Mucosa of rectum (tissue), 2 donors: ENCODE data around the gene ANO1.

Experiments used
- H3K27ac ChIP-seq, 2 donors: one replicate each; pipeline ENCODE4 v1.7.0; 2013; ENCODE audit warnings: inconsistent platforms in 2 of 2, low read depth in 2 of 2, low read length in 2 of 2
- H3K27me3 ChIP-seq, 2 donors: one replicate each; pipeline ENCODE4 v1.7.0; 2013; ENCODE audit warnings: low read length in 2 of 2; ENCODE audit not compliant: control insufficient read depth in 2 of 2, insufficient read depth in 2 of 2
- H3K36me3 ChIP-seq, 2 donors: one replicate each; pipeline ENCODE4 v1.7.0; 2013; ENCODE audit warnings: low read length in 2 of 2; ENCODE audit not compliant: control insufficient read depth in 2 of 2, insufficient read depth in 2 of 2
- H3K4me1 ChIP-seq, 2 donors: one replicate each; pipeline ENCODE4 v1.7.0; 2013; ENCODE audit warnings: low read length in 2 of 2, mild to moderate bottlenecking in 1 of 2; ENCODE audit not compliant: control insufficient read depth in 2 of 2, insufficient read depth in 2 of 2
- H3K4me3 ChIP-seq, 2 donors: one replicate each; pipeline ENCODE4 v1.7.0; 2013; ENCODE audit warnings: low read length in 2 of 2
- H3K9ac ChIP-seq, 2 donors: one replicate each; pipeline ENCODE4 v1.7.0; 2013; ENCODE audit warnings: low read length in 2 of 2, low read depth in 1 of 2, mild to moderate bottlenecking in 1 of 2
- H3K9me3 ChIP-seq, 2 donors: one replicate each; pipeline ENCODE4 v1.7.0; 2013; ENCODE audit warnings: low read length in 2 of 2; ENCODE audit not compliant: control insufficient read depth in 2 of 2
- donor health status: healthy.
- donor health status: Normal muscosa, but diverticular disease.

The ANO1 gene

GRCh38 chr11:70170596-70171210, 92.6 kb downstream of the ANO1 start:
- Histone ChIP-seq H3K36me3 (peaks cover 0 to 4% of the 10 kb centered on the region in 2 donors), H3K4me3 (no peak overlapping the region), H3K9me3 (no peaks in the 10 kb centered on the region), H3K9ac (no peak overlapping the region), H3K27ac (no peak overlapping the region), H3K4me1 (no peaks in the 10 kb centered on the region), H3K27me3 (no peaks in the 10 kb centered on the region)

GRCh38 chr11:70173018-70173417, 94.9 kb downstream of the ANO1 start:
- no peak overlapping the region for H3K27ac ChIP-seq
- peaks cover 0 to under 1% of the 10 kb centered on the region in 2 donors for H3K36me3 ChIP-seq
- no peaks in the 10 kb centered on the region for H3K27me3 ChIP-seq

GRCh38 chr11:70174547-70175235, 96.6 kb downstream of the ANO1 start:
- Histone ChIP-seq H3K9me3 (no peaks in the 10 kb centered on the region), H3K36me3 (no peaks in the 10 kb centered on the region), H3K4me3 (no peak overlapping the region), H3K4me1 (no peaks in the 10 kb centered on the region), H3K27me3 (no peaks in the 10 kb centered on the region), H3K9ac (no peak overlapping the region), H3K27ac (no peak overlapping the region)

More at GRCh38 chr11:70173018-70173417, 94.9 kb downstream of the ANO1 start:
- no peaks in the 10 kb centered on the region for H3K4me1 ChIP-seq
- H3K9me3 ChIP-seq = no peaks in the 10 kb centered on the region
- no peak overlapping the region for H3K9ac ChIP-seq
- H3K4me3 ChIP-seq = no peak overlapping the region

- Histone ChIP-seq H3K4me1 (no peaks in the 10 kb centered on the region), H3K36me3 (no peaks in the 10 kb centered on the region), H3K4me3 (no peak overlapping the region), H3K9ac (no peak overlapping the region), H3K9me3 (no peaks in the 10 kb centered on the region), H3K27ac (no peak overlapping the region), H3K27me3 (no peaks in the 10 kb centered on the region)
These were observed 97.2 kb downstream of the ANO1 start for GRCh38 chr11:70175236-70175698.

- Histone ChIP-seq H3K36me3 (no peaks in the 10 kb centered on the region), H3K27me3 (no peaks in the 10 kb centered on the region), H3K27ac (no peak overlapping the region), H3K4me3 (no peak overlapping the region), H3K9me3 (no peaks in the 10 kb centered on the region), H3K4me1 (no peaks in the 10 kb centered on the region), H3K9ac (no peak overlapping the region)
These were observed 99.0 kb downstream of the ANO1 start for GRCh38 chr11:70176940-70177689.

GRCh38 chr11:70180906-70181305, 102.8 kb downstream of the ANO1 start:
- Histone ChIP-seq H3K36me3 (no peaks in the 10 kb centered on the region), H3K27ac (no peak overlapping the region), H3K4me3 (no peak overlapping the region), H3K4me1 (no peaks in the 10 kb centered on the region), H3K9me3 (no peaks in the 10 kb centered on the region), H3K27me3 (no peaks in the 10 kb centered on the region), H3K9ac (no peak overlapping the region)

- no peaks in the 10 kb centered on the region for H3K4me1 ChIP-seq
- no peaks in the 10 kb centered on the region for H3K27me3 ChIP-seq
- no peaks in the 10 kb centered on the region for H3K36me3 ChIP-seq
- H3K9ac ChIP-seq = no peak overlapping the region
- no peaks in the 10 kb centered on the region for H3K9me3 ChIP-seq
- H3K4me3 ChIP-seq = no peak overlapping the region
- no peak overlapping the region for H3K27ac ChIP-seq
These were observed 104.1 kb downstream of the ANO1 start for GRCh38 chr11:70182266-70182665.

- no peak overlapping the region for H3K27ac ChIP-seq
- no peak overlapping the region for H3K4me3 ChIP-seq
- no peaks in the 10 kb centered on the region for H3K36me3 ChIP-seq
- H3K9ac ChIP-seq = no peak overlapping the region
- H3K9me3 ChIP-seq = no peaks in the 10 kb centered on the region
- H3K27me3 ChIP-seq = no peaks in the 10 kb centered on the region
- H3K4me1 ChIP-seq = no peaks in the 10 kb centered on the region
These were observed 104.9 kb downstream of the ANO1 start for GRCh38 chr11:70183032-70183431.

GRCh38 chr11:70183483-70184176, 105.5 kb downstream of the ANO1 start:
- no peaks in the 10 kb centered on the region for H3K9me3 ChIP-seq
- no peak overlapping the region for H3K27ac ChIP-seq
- no peak overlapping the region for H3K4me3 ChIP-seq
- no peaks in the 10 kb centered on the region for H3K36me3 ChIP-seq
- no peaks in the 10 kb centered on the region for H3K27me3 ChIP-seq
- no peak overlapping the region for H3K9ac ChIP-seq
- H3K4me1 ChIP-seq = no peaks in the 10 kb centered on the region

GRCh38 chr11:70184396-70184795, 106.3 kb downstream of the ANO1 start:
- Histone ChIP-seq H3K27ac (no peak overlapping the region), H3K36me3 (no peaks in the 10 kb centered on the region), H3K4me1 (no peaks in the 10 kb centered on the region), H3K4me3 (no peak overlapping the region), H3K9me3 (no peaks in the 10 kb centered on the region), H3K27me3 (no peaks in the 10 kb centered on the region), H3K9ac (no peak overlapping the region)
